ENCODE measurements around the gene POU2F3.
A peak's percentile ranks its signal among the peaks of the same experiment; 100 is the strongest.

POU2F3 gene

GRCh38 chr11:120218695-120219033 is 21.3 kb upstream of the POU2F3 start:
- no peaks in the 10 kb centered on the region for H3K9me3 ChIP-seq (ENCODE audit: insufficient read depth, low read depth, low read length)
- H2BK5ac ChIP-seq (ENCODE audit: low read depth, low read length, poor library complexity): no peak overlapping the region
- peaks cover 8 to 16% of the 10 kb centered on the region in 2 experiments for H3K4me1 ChIP-seq (ENCODE audit: control insufficient read depth in 1 of 2, insufficient read depth in 2 of 2, low read length in 2 of 2)

GRCh38 chr11:120219232-120219937 is 20.6 kb upstream of the POU2F3 start:
- Histone ChIP-seq H3K79me1 (ENCODE audit: low read length) (no peaks in the 10 kb centered on the region), H2AK5ac (ENCODE audit: low read length) (no peak overlapping the region), H4K8ac (ENCODE audit: low read depth, low read length) (no peak overlapping the region), H3K9me3 (ENCODE audit: insufficient read depth, low read depth, low read length) (no peaks in the 10 kb centered on the region), H4K12ac (ENCODE audit: low read depth, low read length) (no peak overlapping the region), H2BK5ac (ENCODE audit: low read depth, low read length, poor library complexity) (no peak overlapping the region), H3K27me3 (ENCODE audit: insufficient read depth, low read length) (no peaks in the 10 kb centered on the region), H2BK120ac (ENCODE audit: insufficient read depth, low read length, poor library complexity) (no peak overlapping the region), H3K4me1 (ENCODE audit: control insufficient read depth in 1 of 2, insufficient read depth in 2 of 2, low read length in 2 of 2) (peaks cover 8 to 16% of the 10 kb centered on the region in 2 experiments), H2AFZ (ENCODE audit: insufficient read depth, low read length, poor library complexity) (no peak overlapping the region), H3K14ac (ENCODE audit: low read length) (no peak overlapping the region), H4K91ac (ENCODE audit: low read depth, low read length) (no peak overlapping the region), H3K4me2 (ENCODE audit: low read length) (no peak overlapping the region), H2BK12ac (ENCODE audit: low read length) (no peak overlapping the region), H3K27ac (ENCODE audit: low read depth, low read length) (no peak overlapping the region), H3K79me2 (ENCODE audit: control insufficient read depth, insufficient read depth, low read length, poor library complexity) (no peaks in the 10 kb centered on the region), H3K4ac (ENCODE audit: low read depth, low read length) (no peak overlapping the region), H3K18ac (ENCODE audit: low read length) (no peak overlapping the region), H3K23ac (ENCODE audit: low read length) (peak overlapping the region; percentile 47), H3K36me3 (ENCODE audit: control insufficient read depth in 1 of 2, insufficient read depth in 2 of 2, low read length in 2 of 2) (no peaks in the 10 kb centered on the region), H3K9ac (ENCODE audit: low read length) (no peak overlapping the region), H3K4me3 (ENCODE audit: low read depth, low read length) (no peak overlapping the region)
- no peak for DNase-seq
- no CpG with 5 or more reads among the region's 13 CpGs for WGBS (ENCODE audit: extremely low coverage, insufficient coverage, insufficient read length)

More at GRCh38 chr11:120218695-120219033, 21.3 kb upstream of the POU2F3 start:
- H3K9ac ChIP-seq (ENCODE audit: low read length): no peak overlapping the region
- H3K18ac ChIP-seq (ENCODE audit: low read length): no peak overlapping the region
- H3K23ac ChIP-seq (ENCODE audit: low read length): no peak overlapping the region
- no peak overlapping the region for H2BK12ac ChIP-seq (ENCODE audit: low read length)
- no peak overlapping the region for H2AFZ ChIP-seq (ENCODE audit: insufficient read depth, low read length, poor library complexity)
- no peak overlapping the region for H3K14ac ChIP-seq (ENCODE audit: low read length)
- DNase-seq: no peak
- no peaks in the 10 kb centered on the region for H3K79me2 ChIP-seq (ENCODE audit: control insufficient read depth, insufficient read depth, low read length, poor library complexity)
- no peak overlapping the region for H4K8ac ChIP-seq (ENCODE audit: low read depth, low read length)
- no peak overlapping the region for H3K4me2 ChIP-seq (ENCODE audit: low read length)
- no peak overlapping the region for H3K4ac ChIP-seq (ENCODE audit: low read depth, low read length)
- H2BK120ac ChIP-seq (ENCODE audit: insufficient read depth, low read length, poor library complexity): no peak overlapping the region
- peaks cover 7% of the 10 kb centered on the region for H3K27me3 ChIP-seq (ENCODE audit: insufficient read depth, low read length)
- H3K4me3 ChIP-seq (ENCODE audit: low read depth, low read length): no peak overlapping the region
- H3K27ac ChIP-seq (ENCODE audit: low read depth, low read length): no peak overlapping the region
- no peaks in the 10 kb centered on the region for H3K79me1 ChIP-seq (ENCODE audit: low read length)
- WGBS (ENCODE audit: extremely low coverage, insufficient coverage, insufficient read length): no CpG with 5 or more reads among the region's 10 CpGs
- H4K12ac ChIP-seq (ENCODE audit: low read depth, low read length): no peak overlapping the region
- H3K36me3 ChIP-seq (ENCODE audit: control insufficient read depth in 1 of 2, insufficient read depth in 2 of 2, low read length in 2 of 2): no peaks in the 10 kb centered on the region
- no peak overlapping the region for H4K91ac ChIP-seq (ENCODE audit: low read depth, low read length)
- no peak overlapping the region for H2AK5ac ChIP-seq (ENCODE audit: low read length)

DNA sequence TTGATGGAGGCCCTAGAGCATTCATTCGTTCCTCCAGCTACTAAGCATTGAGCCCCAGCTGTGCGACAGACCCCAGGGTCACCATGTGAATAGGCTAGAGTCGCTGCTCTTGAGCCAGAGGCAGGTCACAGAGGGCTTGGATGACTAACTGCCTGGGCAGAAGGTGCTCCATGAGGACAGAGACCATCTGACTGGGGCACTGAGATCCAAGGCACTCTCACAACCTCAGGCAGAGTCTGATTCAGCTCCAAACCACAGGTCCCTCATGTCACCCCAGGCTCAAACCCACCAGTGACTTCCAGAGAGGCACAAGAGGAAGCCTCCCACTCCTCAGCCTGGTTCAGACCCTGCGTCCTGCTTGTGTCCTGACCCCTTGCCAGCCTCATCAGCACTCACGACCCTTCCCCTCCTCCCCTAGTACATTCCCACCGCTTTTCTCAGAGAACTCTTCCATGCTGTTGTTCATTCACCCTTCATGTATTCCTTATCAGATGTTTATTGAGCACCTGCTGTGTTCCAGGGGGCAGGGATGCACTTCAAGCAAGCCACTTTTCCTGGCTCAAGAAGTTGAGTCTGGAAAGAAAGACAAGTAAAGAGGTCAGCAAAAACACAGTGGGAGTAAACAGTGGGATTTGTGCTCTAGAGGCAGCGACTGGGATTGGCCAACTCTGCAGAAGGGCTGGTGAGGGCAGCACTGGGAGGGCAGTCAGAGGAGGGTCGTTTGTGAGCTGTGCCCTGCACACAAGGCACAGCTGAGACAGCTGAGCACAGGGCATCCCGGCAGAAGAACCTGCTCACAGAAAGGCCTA is 19.8 kb upstream of the POU2F3 start:
- no peak overlapping the region for H2AK5ac ChIP-seq (ENCODE audit: low read length)
- H4K91ac ChIP-seq (ENCODE audit: low read depth, low read length): no peak overlapping the region
- peaks cover 8 to 16% of the 10 kb centered on the region in 2 experiments for H3K4me1 ChIP-seq (ENCODE audit: control insufficient read depth in 1 of 2, insufficient read depth in 2 of 2, low read length in 2 of 2)
- H4K12ac ChIP-seq (ENCODE audit: low read depth, low read length): no peak overlapping the region
- H2BK5ac ChIP-seq (ENCODE audit: low read depth, low read length, poor library complexity): no peak overlapping the region
- H3K18ac ChIP-seq (ENCODE audit: low read length): no peak overlapping the region
- H4K8ac ChIP-seq (ENCODE audit: low read depth, low read length): no peak overlapping the region
- no peak overlapping the region for H3K4me3 ChIP-seq (ENCODE audit: low read depth, low read length)
- H3K36me3 ChIP-seq (ENCODE audit: control insufficient read depth in 1 of 2, insufficient read depth in 2 of 2, low read length in 2 of 2): no peaks in the 10 kb centered on the region
- H3K27me3 ChIP-seq (ENCODE audit: insufficient read depth, low read length): no peaks in the 10 kb centered on the region
- H2AFZ ChIP-seq (ENCODE audit: insufficient read depth, low read length, poor library complexity): no peak overlapping the region
- WGBS (ENCODE audit: extremely low coverage, insufficient coverage, insufficient read length): no CpG with 5 or more reads among the region's 9 CpGs
- no peaks in the 10 kb centered on the region for H3K79me1 ChIP-seq (ENCODE audit: low read length)
- no peak overlapping the region for H3K14ac ChIP-seq (ENCODE audit: low read length)
- DNase-seq: no peak
- no peaks in the 10 kb centered on the region for H3K79me2 ChIP-seq (ENCODE audit: control insufficient read depth, insufficient read depth, low read length, poor library complexity)
- no peak overlapping the region for H2BK120ac ChIP-seq (ENCODE audit: insufficient read depth, low read length, poor library complexity)
- no peak overlapping the region for H2BK12ac ChIP-seq (ENCODE audit: low read length)
- H3K23ac ChIP-seq (ENCODE audit: low read length): no peak overlapping the region
- no peak overlapping the region for H3K4me2 ChIP-seq (ENCODE audit: low read length)
- no peaks in the 10 kb centered on the region for H3K9me3 ChIP-seq (ENCODE audit: insufficient read depth, low read depth, low read length)
- H3K4ac ChIP-seq (ENCODE audit: low read depth, low read length): no peak overlapping the region
- H3K27ac ChIP-seq (ENCODE audit: low read depth, low read length): no peak overlapping the region
- no peak overlapping the region for H3K9ac ChIP-seq (ENCODE audit: low read length)

DNA sequence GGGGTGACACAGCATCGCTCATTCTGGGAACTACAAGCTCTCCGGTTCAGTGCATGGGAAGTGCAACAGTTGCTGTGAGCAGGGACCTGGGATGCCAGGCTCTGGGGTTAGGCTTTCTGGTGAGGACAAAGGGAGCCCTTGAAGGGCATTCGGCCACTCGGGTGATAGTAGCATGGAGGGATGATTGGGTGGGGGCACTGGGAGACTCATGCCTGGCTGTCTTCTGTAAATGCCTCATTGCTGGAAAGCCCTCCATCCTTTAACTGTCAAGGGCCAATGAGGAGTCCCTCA is 19.2 kb upstream of the POU2F3 start:
- Histone ChIP-seq H3K9ac (ENCODE audit: low read length) (no peak overlapping the region), H2BK120ac (ENCODE audit: insufficient read depth, low read length, poor library complexity) (no peak overlapping the region), H3K27me3 (ENCODE audit: insufficient read depth, low read length) (no peaks in the 10 kb centered on the region), H3K79me2 (ENCODE audit: control insufficient read depth, insufficient read depth, low read length, poor library complexity) (no peaks in the 10 kb centered on the region), H3K4me2 (ENCODE audit: low read length) (no peak overlapping the region), H2BK5ac (ENCODE audit: low read depth, low read length, poor library complexity) (no peak overlapping the region), H4K91ac (ENCODE audit: low read depth, low read length) (no peak overlapping the region), H3K23ac (ENCODE audit: low read length) (no peak overlapping the region), H4K8ac (ENCODE audit: low read depth, low read length) (no peak overlapping the region), H2BK12ac (ENCODE audit: low read length) (no peak overlapping the region), H2AK5ac (ENCODE audit: low read length) (no peak overlapping the region), H4K12ac (ENCODE audit: low read depth, low read length) (no peak overlapping the region), H3K79me1 (ENCODE audit: low read length) (no peaks in the 10 kb centered on the region), H3K4me1 (ENCODE audit: control insufficient read depth in 1 of 2, insufficient read depth in 2 of 2, low read length in 2 of 2) (peaks cover 5 to 12% of the 10 kb centered on the region in 2 experiments), H3K14ac (ENCODE audit: low read length) (no peak overlapping the region), H3K9me3 (ENCODE audit: insufficient read depth, low read depth, low read length) (no peaks in the 10 kb centered on the region), H3K4ac (ENCODE audit: low read depth, low read length) (no peak overlapping the region), H3K18ac (ENCODE audit: low read length) (no peak overlapping the region), H2AFZ (ENCODE audit: insufficient read depth, low read length, poor library complexity) (no peak overlapping the region), H3K36me3 (ENCODE audit: control insufficient read depth in 1 of 2, insufficient read depth in 2 of 2, low read length in 2 of 2) (no peaks in the 10 kb centered on the region), H3K4me3 (ENCODE audit: low read depth, low read length) (no peak overlapping the region), H3K27ac (ENCODE audit: low read depth, low read length) (no peak overlapping the region)
- WGBS (ENCODE audit: extremely low coverage, insufficient coverage, insufficient read length): no CpG with 5 or more reads among the region's 4 CpGs
- DNase-seq: no peak
